Right ventricle myocardium inferior (tissue), 1 donor: ENCODE results near the gene FRRS1. TPM values are rescaled to one million over a fixed set of nuclear protein-coding genes. Genes with fewer than 3 reads are reported as not detected.
A peak's percentile ranks its signal among the peaks of the same experiment; 100 is the strongest.

Source experiments
- ATAC-seq: fragments of 200-7000 bp; cut with Tn5 transposase; one replicate; pipeline ENCODE4 v1.9.1; 2020; ENCODE audit warnings: mild to moderate bottlenecking, moderate library complexity
- DNase-seq: peaks from one replicate; pipeline ENCODE4 v3.0.0; 2021; ENCODE audit errors: missing footprints
- intact Hi-C: fragments of 100-400 bp; cut with DNase I; formaldehyde crosslinking; loops from one replicate; pipeline ENCODE4 v1.11.0; 2022
- total RNA-seq: library from RNA; stranded (reverse); fragmentation: NEBNext Ultra II Directional; extraction: Animal tissue kit (Norgen Biotek cat#: 25700); gene quantifications from one replicate; pipeline ENCODE4 v1.2.1, GENCODE V29; 2021
- donor health status: DM: no; HTN: yes; CAD: no; lungs with severe emphysema.

FRRS1 gene
- total RNA-seq, 1 donor from 2014 or later = 2.8 TPM

DNA sequence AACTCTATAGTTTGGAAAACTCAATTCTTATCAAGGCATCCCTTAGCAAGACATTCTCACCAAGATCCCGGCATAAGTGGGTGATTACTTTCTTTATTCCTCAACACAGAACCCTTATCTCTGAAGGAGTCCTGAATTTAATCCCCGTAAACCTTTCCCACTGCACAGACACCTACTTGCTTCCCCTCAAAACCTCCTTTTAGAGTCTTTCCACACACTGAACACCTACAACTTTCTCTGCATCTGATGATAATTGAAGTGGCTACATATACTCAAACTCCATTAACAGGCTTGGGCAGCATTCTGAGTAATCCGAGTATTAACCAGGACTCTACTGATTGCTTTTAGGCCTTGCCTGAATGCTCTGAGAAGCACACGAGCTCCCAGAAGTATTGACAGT is 97.1 kb downstream of the FRRS1 start:
- no peak for ATAC-seq
- intact Hi-C loops = no loop called here
- no peak for DNase-seq

DNA sequence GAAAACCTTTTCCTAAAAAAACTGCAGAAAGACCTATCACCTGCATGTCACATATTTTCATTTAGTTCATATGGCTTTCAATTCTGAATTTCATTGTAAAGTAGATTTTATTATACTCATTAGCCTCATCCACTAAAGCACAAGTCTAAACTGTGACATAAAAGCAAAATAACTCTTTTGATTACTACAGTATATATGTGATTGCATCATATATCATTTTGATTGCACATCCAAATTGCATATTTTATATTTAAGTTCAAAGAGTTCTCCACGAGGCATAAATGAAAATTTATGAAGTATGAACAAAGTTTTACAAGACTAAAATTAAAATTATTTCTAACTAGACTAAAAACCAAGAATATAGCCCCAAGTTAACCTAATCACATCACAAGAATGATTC is 101.2 kb downstream of the FRRS1 start:
- DNase-seq (no peak), ATAC-seq (no peak)
- intact Hi-C loops = no loop called here

DNA sequence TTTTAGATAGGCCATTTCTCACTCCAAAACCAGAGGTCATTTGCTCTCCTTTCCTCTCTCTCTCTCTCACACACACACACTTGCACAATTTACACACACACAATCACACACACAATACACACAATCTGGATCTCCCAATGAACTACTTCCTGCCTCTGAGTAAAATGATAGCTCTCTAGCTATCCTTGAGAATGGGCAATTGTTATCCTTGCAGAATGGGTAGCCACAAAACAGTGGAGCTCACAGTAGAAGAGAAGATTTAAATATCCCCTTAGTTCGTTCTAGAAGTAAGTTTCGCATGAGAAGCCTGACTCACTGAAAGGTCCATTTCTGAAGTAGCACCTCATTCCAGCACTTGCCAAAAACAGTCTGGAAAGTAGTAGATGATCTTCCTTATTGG is 102.9 kb downstream of the FRRS1 start:
- ATAC-seq = no peak
- DNase-seq = no peak
- intact Hi-C loops = loop anchor here (2.0 kb wide), 1 partner anchor 15 kb away; no protein-coding TSS in a partner anchor

DNA sequence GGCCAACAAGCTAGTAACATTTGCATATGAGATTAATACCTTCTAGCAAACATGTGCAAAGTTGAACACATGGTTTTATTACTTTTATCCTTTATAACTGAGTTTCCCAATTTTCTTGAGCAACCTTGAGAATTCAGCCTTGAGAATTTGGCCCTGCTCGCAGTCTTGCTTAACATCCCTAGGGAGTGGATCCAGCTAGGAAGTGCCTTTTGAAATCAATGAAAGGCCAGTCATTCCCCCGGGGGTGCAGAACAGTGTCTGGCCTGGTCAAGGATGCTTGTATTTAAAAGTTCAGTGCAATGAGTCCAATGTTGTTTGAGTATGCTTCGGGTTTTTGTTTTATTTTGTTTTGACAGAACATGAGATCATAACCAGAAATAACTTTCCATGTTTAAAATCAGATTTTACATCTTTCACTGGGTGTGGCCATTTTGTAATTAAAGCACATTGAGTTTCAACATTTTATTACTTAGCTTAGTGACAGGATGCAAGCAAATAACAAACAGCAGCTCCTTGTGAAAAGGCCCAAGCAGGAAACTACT is 103.8 kb downstream of the FRRS1 start:
- ATAC-seq (peak; percentile 91), DNase-seq (peak; percentile 75)
- intact Hi-C loops = loop anchor here (2.0 kb wide), 1 partner anchor 14 kb away; no protein-coding TSS in a partner anchor

- intact Hi-C loops = loop anchor here (2.0 kb wide), 1 partner anchor 13 kb away; no protein-coding TSS in a partner anchor
- ATAC-seq = no peak
- DNase-seq = no peak
These were observed 104.7 kb downstream of the FRRS1 start for GRCh38 chr1:99661780-99662179.

DNA sequence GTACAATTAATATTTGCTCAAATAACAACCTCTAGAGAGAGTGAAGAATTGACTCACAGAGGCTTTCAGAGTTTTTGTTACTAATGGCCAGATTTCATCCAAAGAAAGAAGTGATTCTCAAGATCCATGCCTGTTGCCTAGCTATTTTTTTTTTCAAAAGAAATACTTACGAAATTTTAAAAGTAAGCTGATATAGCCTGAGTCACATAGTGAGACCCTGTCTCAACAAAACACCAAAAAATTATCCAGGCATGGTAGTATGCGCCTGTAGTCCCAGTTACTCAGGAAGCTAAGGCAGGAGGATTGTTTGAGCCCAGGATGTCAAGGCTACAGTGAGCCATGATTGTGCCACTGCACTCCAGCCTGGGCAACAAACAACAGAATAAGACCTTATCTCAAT is 105.9 kb downstream of the FRRS1 start:
- ATAC-seq (no peak), DNase-seq (no peak)
- intact Hi-C loops = no loop called here

GRCh38 chr1:99659755-99660210 is 106.7 kb downstream of the FRRS1 start:
- intact Hi-C loops = no loop called here
- peak; percentile 56 for ATAC-seq

More at GRCh38 chr1:99659755-99660210, 106.7 kb downstream of the FRRS1 start:
- DNase-seq = no peak

Other genes with a start within 250 kb of the FRRS1 start
- 122 TPM for gene PALMD, start 120.5 kb downstream of the FRRS1 start, total RNA-seq
- 56.3 TPM for gene AGL, start 83.7 kb upstream of the FRRS1 start, total RNA-seq
- gene SLC35A3, start 203.4 kb upstream of the FRRS1 start, total RNA-seq = 9.5 TPM